Neural cell (in vitro differentiated cells): ENCODE measurements around the gene SNX24. TPM values are rescaled to one million over a fixed set of nuclear protein-coding genes. Genes with fewer than 3 reads are reported as not detected.

ENCODE experiments used
- H2AFZ ChIP-seq: fragments of 200-600, 300-800 bp; sonication (generic), shearing (Covaris generic); 2 replicates; pipeline ENCODE4 v1.6.0; 2014; ENCODE audit warnings: low read depth, mild to moderate bottlenecking, antibody characterized with exemption, low read length, moderate library complexity
- H3F3A ChIP-seq: fragments of 200-600 bp; shearing (Covaris generic); 2 replicates; pipeline ENCODE4 v1.6.1; 2016; ENCODE audit warnings: mild to moderate bottlenecking, moderate library complexity, mixed read lengths, antibody characterized with exemption, low read length; ENCODE audit not compliant: insufficient read depth, poor library complexity, severe bottlenecking
- H3K27ac ChIP-seq: fragments of 200-600, 300-800 bp; sonication (generic), shearing (Covaris generic); 2 replicates; pipeline ENCODE4 v1.5.1; 2014; ENCODE audit warnings: mild to moderate bottlenecking, low read length, moderate library complexity
- H3K27me3 ChIP-seq: fragments of 300-800, 200-600 bp; sonication (generic), shearing (Covaris generic); 2 replicates; pipeline ENCODE4 v1.6.0; 2014; ENCODE audit warnings: mild to moderate bottlenecking, low read depth, low read length, moderate library complexity; ENCODE audit not compliant: insufficient read depth
- H3K36me3 ChIP-seq: fragments of 300-800, 200-600 bp; sonication (generic), shearing (Covaris generic); 2 replicates; pipeline ENCODE4 v1.5.1; 2014; ENCODE audit warnings: mild to moderate bottlenecking, antibody characterized with exemption, low read length, moderate library complexity; ENCODE audit not compliant: insufficient read depth
- H3K4me2 ChIP-seq: fragments of 300-800, 200-600 bp; sonication (generic), shearing (Covaris generic); 2 replicates; pipeline ENCODE4 v1.6.0; 2014; ENCODE audit warnings: mild to moderate bottlenecking, low read length
- H3K4me3 ChIP-seq: fragments of 300-800, 200-600 bp; sonication (generic), shearing (Covaris generic); 2 replicates; pipeline ENCODE4 v1.5.1; 2014; ENCODE audit warnings: mild to moderate bottlenecking, low read length, moderate library complexity
- H3K79me2 ChIP-seq: fragments of 200-600 bp; shearing (Covaris generic); replicated peaks from 2 replicates; pipeline ENCODE4 v1.6.0; 2014; ENCODE audit warnings: mild to moderate bottlenecking, low read length, moderate library complexity; ENCODE audit not compliant: insufficient read depth
- H3K9ac ChIP-seq: fragments of 300-800, 200-600 bp; sonication (generic), shearing (Covaris generic); 2 replicates; pipeline ENCODE4 v1.6.1; 2016; ENCODE audit warnings: mild to moderate bottlenecking, low read length, mixed read lengths
- H3K9me2 ChIP-seq: fragments of 200-600 bp; shearing (Covaris generic); 2 replicates; pipeline ENCODE4 v1.6.1; 2016; ENCODE audit warnings: mild to moderate bottlenecking, low read length, mixed read lengths; ENCODE audit not compliant: insufficient read depth
- H3K9me3 ChIP-seq: fragments of 200-600, 300-800 bp; sonication (generic), shearing (Covaris generic); 2 replicates; pipeline ENCODE4 v1.6.1; 2016; ENCODE audit warnings: mild to moderate bottlenecking, mixed run types, low read length, moderate library complexity, mixed read lengths
- H4K20me1 ChIP-seq: fragments of 200-600 bp; shearing (Covaris generic); 2 replicates; pipeline ENCODE4 v1.6.1; 2016; ENCODE audit warnings: mild to moderate bottlenecking, mixed run types; ENCODE audit not compliant: insufficient read depth
- EP300 ChIP-seq: fragments of 450-650 bp; conservative IDR thresholded peaks from 2 replicates; pipeline ENCODE4 v1.6.1; 2014; ENCODE audit warnings: antibody characterized with exemption, mild to moderate bottlenecking, moderate library complexity; ENCODE audit not compliant: poor library complexity, severe bottlenecking
- EZH2 ChIP-seq: fragments of 200-600, 300-800 bp; shearing (Covaris generic), sonication (generic); IDR thresholded peaks from 2 replicates; pipeline ENCODE4 v1.6.1; 2014; ENCODE audit warnings: antibody characterized with exemption, low read length, borderline replicate concordance, mild to moderate bottlenecking; ENCODE audit not compliant: insufficient read depth, poor library complexity, severe bottlenecking
- MXI1 ChIP-seq: fragments of 450-650 bp; conservative IDR thresholded peaks from 2 replicates; pipeline ENCODE4 v1.6.1; 2014; ENCODE audit warnings: antibody characterized with exemption, mild to moderate bottlenecking; ENCODE audit not compliant: poor library complexity, severe bottlenecking
- POLR2AphosphoS5 ChIP-seq: IDR thresholded peaks from 2 replicates; pipeline ENCODE4 v1.6.1; 2012
- RAD21 ChIP-seq: fragments of 450-650 bp; conservative IDR thresholded peaks from 2 replicates; pipeline ENCODE4 v1.6.1; 2014; ENCODE audit warnings: antibody characterized with exemption, mild to moderate bottlenecking, moderate library complexity
- SMC3 ChIP-seq: fragments of 450-650 bp; conservative IDR thresholded peaks from 2 replicates; pipeline ENCODE4 v1.6.1; 2014; ENCODE audit warnings: antibody characterized with exemption, mild to moderate bottlenecking, moderate library complexity; ENCODE audit not compliant: poor library complexity
- TAF1 ChIP-seq: IDR thresholded peaks from 2 replicates; pipeline ENCODE4 v1.6.1; 2012; ENCODE audit warnings: low read depth
- polyA minus RNA-seq: library from RNA; depleted of rRNA, polyadenylated mRNA; stranded (reverse); fragments of >200 nt; gene quantifications from 2 replicates; pipeline ENCODE4 v1.2.3, GENCODE V29; 2014
- polyA plus RNA-seq: library from polyadenylated mRNA; depleted of rRNA; stranded (reverse); fragments of >200 nt; gene quantifications from 2 replicates; pipeline ENCODE4 v1.2.3, GENCODE V29; 2014
- TF ChIP-seq, protein P1 (sequence below): fragments of 450-650 bp; IDR thresholded peaks from 2 replicates; pipeline ENCODE4 v1.5.1; 2014; ENCODE audit warnings: antibody characterized with exemption, mild to moderate bottlenecking, moderate library complexity; ENCODE audit not compliant: poor library complexity, severe bottlenecking
- TF ChIP-seq, protein P2 (sequence below): IDR thresholded peaks from 2 replicates; pipeline ENCODE4 v1.6.1; 2012; ENCODE audit warnings: borderline replicate concordance

The SNX24 gene, protein sequence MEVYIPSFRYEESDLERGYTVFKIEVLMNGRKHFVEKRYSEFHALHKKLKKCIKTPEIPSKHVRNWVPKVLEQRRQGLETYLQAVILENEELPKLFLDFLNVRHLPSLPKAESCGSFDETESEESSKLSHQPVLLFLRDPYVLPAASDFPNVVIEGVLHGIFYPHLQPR
- polyA plus RNA-seq (12.8 and 18.3 TPM in 2 replicates), polyA minus RNA-seq (9.3 and 9.8 TPM in 2 replicates)

DNA sequence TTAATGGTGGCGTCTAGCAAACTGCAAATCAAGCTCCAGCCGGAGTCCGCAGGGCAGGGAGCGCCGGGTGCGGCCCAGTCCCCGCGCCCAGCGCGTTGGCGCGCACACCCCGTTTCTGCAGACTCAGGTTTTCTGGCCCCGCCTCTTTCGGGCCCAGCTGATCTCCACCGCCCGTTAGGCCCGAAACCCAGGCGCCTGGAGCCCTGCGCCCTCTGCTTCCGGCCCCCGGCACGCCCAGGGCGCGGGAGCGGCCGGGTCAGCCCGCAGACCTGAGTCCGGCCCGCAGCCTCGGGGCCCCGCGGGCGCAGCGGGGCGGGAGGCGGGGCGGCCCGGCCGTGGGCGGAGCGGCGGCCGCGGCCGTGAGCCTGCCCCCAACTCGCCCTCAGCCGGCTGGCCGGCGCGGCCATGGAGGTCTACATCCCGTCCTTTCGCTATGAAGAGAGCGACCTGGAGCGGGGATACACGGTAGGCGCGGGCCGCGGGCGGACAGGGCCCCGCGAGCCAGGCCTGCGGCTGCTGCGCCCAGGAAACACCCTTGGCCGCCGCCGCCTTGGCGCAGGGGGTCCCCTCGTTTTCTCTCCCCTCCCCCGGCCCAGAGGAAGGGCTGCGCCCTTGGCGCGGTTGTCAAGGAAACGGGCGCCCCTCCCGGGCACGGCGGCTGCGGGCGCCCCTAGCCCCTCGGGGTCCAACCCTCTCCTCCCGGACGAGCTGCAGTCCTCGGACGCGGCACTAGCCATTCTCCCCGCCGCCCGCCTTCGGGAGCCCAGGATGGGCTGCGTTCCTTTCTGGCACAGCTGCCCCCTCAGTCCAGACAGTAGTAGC is at the start of gene SNX24:
Gene SNX24, plus strand, starts transcription at position 385 of the 822 bp plus-strand sequence. Its CDS starts 21 bp downstream, at position 406.
- Histone ChIP-seq H3K27ac (peak within 1 kb of the TSS; percentile 9), H3K9me3 (no peaks in the 10 kb centered on the region), H3F3A (no peaks in the 10 kb centered on the region), H3K4me3 (peak within 1 kb of the TSS; percentile 88), H3K9me2 (no peaks in the 10 kb centered on the region), H2AFZ (peak within 1 kb of the TSS; percentile 14), H3K27me3 (no peaks in the 10 kb centered on the region), H3K4me2 (peak within 1 kb of the TSS; percentile 49), H3K79me2 (no peaks in the 10 kb centered on the region), H4K20me1 (no peaks in the 10 kb centered on the region), H3K9ac (peak within 1 kb of the TSS; percentile 76), H3K36me3 (no peaks in the 10 kb centered on the region)
- TF ChIP-seq RAD21: peak; percentile 40
- no peak for TF ChIP-seq TAF1
- no peak for TF ChIP-seq MXI1
- no peak for TF ChIP-seq EZH2
- TF ChIP-seq, protein P1, sequence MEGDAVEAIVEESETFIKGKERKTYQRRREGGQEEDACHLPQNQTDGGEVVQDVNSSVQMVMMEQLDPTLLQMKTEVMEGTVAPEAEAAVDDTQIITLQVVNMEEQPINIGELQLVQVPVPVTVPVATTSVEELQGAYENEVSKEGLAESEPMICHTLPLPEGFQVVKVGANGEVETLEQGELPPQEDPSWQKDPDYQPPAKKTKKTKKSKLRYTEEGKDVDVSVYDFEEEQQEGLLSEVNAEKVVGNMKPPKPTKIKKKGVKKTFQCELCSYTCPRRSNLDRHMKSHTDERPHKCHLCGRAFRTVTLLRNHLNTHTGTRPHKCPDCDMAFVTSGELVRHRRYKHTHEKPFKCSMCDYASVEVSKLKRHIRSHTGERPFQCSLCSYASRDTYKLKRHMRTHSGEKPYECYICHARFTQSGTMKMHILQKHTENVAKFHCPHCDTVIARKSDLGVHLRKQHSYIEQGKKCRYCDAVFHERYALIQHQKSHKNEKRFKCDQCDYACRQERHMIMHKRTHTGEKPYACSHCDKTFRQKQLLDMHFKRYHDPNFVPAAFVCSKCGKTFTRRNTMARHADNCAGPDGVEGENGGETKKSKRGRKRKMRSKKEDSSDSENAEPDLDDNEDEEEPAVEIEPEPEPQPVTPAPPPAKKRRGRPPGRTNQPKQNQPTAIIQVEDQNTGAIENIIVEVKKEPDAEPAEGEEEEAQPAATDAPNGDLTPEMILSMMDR: peak; percentile 37
- no peak for TF ChIP-seq SMC3
- peak; percentile 19 for TF ChIP-seq EP300
- peak; percentile 29 for TF ChIP-seq POLR2AphosphoS5
- TF ChIP-seq, protein P2, sequence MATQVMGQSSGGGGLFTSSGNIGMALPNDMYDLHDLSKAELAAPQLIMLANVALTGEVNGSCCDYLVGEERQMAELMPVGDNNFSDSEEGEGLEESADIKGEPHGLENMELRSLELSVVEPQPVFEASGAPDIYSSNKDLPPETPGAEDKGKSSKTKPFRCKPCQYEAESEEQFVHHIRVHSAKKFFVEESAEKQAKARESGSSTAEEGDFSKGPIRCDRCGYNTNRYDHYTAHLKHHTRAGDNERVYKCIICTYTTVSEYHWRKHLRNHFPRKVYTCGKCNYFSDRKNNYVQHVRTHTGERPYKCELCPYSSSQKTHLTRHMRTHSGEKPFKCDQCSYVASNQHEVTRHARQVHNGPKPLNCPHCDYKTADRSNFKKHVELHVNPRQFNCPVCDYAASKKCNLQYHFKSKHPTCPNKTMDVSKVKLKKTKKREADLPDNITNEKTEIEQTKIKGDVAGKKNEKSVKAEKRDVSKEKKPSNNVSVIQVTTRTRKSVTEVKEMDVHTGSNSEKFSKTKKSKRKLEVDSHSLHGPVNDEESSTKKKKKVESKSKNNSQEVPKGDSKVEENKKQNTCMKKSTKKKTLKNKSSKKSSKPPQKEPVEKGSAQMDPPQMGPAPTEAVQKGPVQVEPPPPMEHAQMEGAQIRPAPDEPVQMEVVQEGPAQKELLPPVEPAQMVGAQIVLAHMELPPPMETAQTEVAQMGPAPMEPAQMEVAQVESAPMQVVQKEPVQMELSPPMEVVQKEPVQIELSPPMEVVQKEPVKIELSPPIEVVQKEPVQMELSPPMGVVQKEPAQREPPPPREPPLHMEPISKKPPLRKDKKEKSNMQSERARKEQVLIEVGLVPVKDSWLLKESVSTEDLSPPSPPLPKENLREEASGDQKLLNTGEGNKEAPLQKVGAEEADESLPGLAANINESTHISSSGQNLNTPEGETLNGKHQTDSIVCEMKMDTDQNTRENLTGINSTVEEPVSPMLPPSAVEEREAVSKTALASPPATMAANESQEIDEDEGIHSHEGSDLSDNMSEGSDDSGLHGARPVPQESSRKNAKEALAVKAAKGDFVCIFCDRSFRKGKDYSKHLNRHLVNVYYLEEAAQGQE: peak; percentile 17

DNA sequence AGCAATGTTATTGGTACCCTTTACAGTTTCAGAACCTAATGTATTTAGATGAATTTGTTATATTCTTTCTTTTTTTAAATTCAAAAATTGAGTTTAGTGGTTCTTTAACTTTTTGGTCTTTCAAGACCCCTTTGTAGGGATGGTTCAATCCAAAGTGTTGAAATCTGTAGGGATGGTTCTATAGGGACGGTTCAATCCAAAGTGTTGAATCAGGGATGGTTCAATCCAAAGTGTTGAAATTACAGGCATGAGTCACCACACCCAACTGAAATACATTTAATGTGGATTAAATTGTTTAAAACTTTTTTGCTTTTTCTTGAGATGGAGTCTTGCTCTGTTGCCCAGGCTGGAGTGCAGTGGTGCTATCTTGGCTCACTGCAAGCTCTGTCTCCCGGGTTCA is 39.9 kb upstream of the SNX24 start:
- H3K79me2 ChIP-seq: no peaks in the 10 kb centered on the region
- no peaks in the 10 kb centered on the region for H3K9me3 ChIP-seq
- no peak overlapping the region for H3K4me3 ChIP-seq
- no peaks in the 10 kb centered on the region for H3F3A ChIP-seq
- no peak overlapping the region for H3K4me2 ChIP-seq
- H3K36me3 ChIP-seq: peaks cover 4% of the 10 kb centered on the region
- no peaks in the 10 kb centered on the region for H4K20me1 ChIP-seq
- no peaks in the 10 kb centered on the region for H3K27me3 ChIP-seq
- no peak overlapping the region for H3K9ac ChIP-seq
- H2AFZ ChIP-seq: no peak overlapping the region
- peaks cover 4% of the 10 kb centered on the region for H3K9me2 ChIP-seq
- TF ChIP-seq SMC3 (no peak), RAD21 (no peak), TAF1 (no peak), MXI1 (no peak), POLR2AphosphoS5 (no peak), EZH2 (no peak), EP300 (no peak)
- TF ChIP-seq, protein P2: no peak
- TF ChIP-seq, protein P1: no peak
- no peak overlapping the region for H3K27ac ChIP-seq
